Spleen (tissue), 11 donors: ENCODE results near the gene SORBS1. TPM values are rescaled to one million over a fixed set of nuclear protein-coding genes. Genes with fewer than 3 reads are reported as not detected.

Experiments
- DNase-seq: peaks from one replicate; pipeline ENCODE4 v3.0.0-alpha.2; 2020
- H3K27ac ChIP-seq, 8 donors: fragments of 200-600 bp; sonication (generic) in 7 of 8; 1 replicate in 4 of 8; 2 replicates in 4 of 8; pipeline versions ENCODE4 v1.5.0 to v1.8.0; 2016 to 2021; ENCODE audit warnings: inconsistent platforms in 4 of 8, mild to moderate bottlenecking in 4 of 8, moderate library complexity in 1 of 8
- H3K27me3 ChIP-seq, 7 donors: fragments of 200-600 bp; sonication (generic) in 6 of 7; replicated peaks in 1 of 7; 1 replicate in 4 of 7; 2 replicates in 3 of 7; pipeline versions ENCODE4 v1.5.0 to v1.8.0; 2016 to 2021; ENCODE audit warnings: inconsistent platforms in 3 of 7, mild to moderate bottlenecking in 1 of 7
- H3K36me3 ChIP-seq, 6 donors: fragments of 200-600 bp; sonication (generic) in 5 of 6; 1 replicate in 4 of 6; 2 replicates in 2 of 6; pipeline versions ENCODE4 v1.5.0 to v1.8.0; 2016 to 2021; ENCODE audit warnings: inconsistent platforms in 2 of 6
- H3K4me1 ChIP-seq, 6 donors: fragments of 200-600 bp; sonication (generic) in 5 of 6; 1 replicate in 3 of 6; 2 replicates in 3 of 6; pipeline versions ENCODE4 v1.5.0 to v1.8.0; 2016 to 2021; ENCODE audit warnings: inconsistent platforms in 3 of 6
- H3K4me3 ChIP-seq, 8 donors: fragments of 200-600 bp; sonication (generic) in 7 of 8; 1 replicate in 4 of 8; 2 replicates in 4 of 8; pipeline versions ENCODE4 v1.5.0 to v1.8.0; 2016 to 2021; ENCODE audit warnings: inconsistent platforms in 4 of 8, mild to moderate bottlenecking in 4 of 8, moderate library complexity in 2 of 8
- H3K9me3 ChIP-seq, 8 donors: fragments of 200-600 bp; sonication (generic) in 7 of 8; 1 replicate in 4 of 8; 2 replicates in 4 of 8; pipeline versions ENCODE4 v1.5.0 to v1.8.0; 2016 to 2021; ENCODE audit warnings: inconsistent platforms in 4 of 8
- POLR2A ChIP-seq, 3 donors: fragments of 450-650 bp; IDR thresholded peaks; one replicate each; pipeline ENCODE4 v1.5.1; 2017; ENCODE audit warnings: antibody characterized with exemption in 3 of 3, mild to moderate bottlenecking in 1 of 3
- POLR2AphosphoS5 ChIP-seq, 3 donors: sonication (generic); formaldehyde crosslinking; IDR thresholded peaks; one replicate each; pipeline ENCODE4 v1.5.1; 2017; ENCODE audit warnings: antibody characterized with exemption in 3 of 3
- WGBS, 5 donors: extraction: QIAGEN DNeasy Blood & Tissue Kit in 3 of 5; methylation state at CpG; one replicate each; pipeline versions ENCODE4 v1.1.5 to v1.1.7; 2013 to 2018; 5-methylcytosine and 5-hydroxymethylcytosine counted together
- intact Hi-C: fragments of 100-400 bp; cut with DNase I; formaldehyde crosslinking; loops from one replicate; pipeline ENCODE4 v1.15.0; 2023; ENCODE audit warnings: low total_unique reads
- polyA plus RNA-seq, 3 donors: library from polyadenylated mRNA; stranded (reverse); fragments of 200-250 nt; gene quantifications; one replicate each; pipeline ENCODE4 v1.2.1, GENCODE V29; 2013
- total RNA-seq, 7 donors: library from RNA; depleted of rRNA in 3 of 7; stranded (reverse); fragments of >200 nt in 3 of 7; fragmentation: NEBNext Ultra II Directional in 4 of 7; extraction: Animal tissue kit (Norgen Biotek cat#: 25700) in 4 of 7; gene quantifications; one replicate each; pipeline versions ENCODE4 v1.1.0 to v1.2.1, GENCODE V29; 2016 to 2021
- TF ChIP-seq, protein P1 (sequence below), 11 experiments: fragments of 200-600 bp in 7 of 11; fragments of 450-650 bp in 4 of 11; sonication (generic) in 4 of 11; IDR thresholded peaks in 8 of 11; conservative IDR thresholded peaks in 3 of 11; 1 replicate in 7 of 11; 2 replicates in 4 of 11; pipeline versions ENCODE4 v1.4.0 to v1.8.0; 2016 to 2021; ENCODE audit warnings: antibody characterized with exemption in 11 of 11, inconsistent platforms in 4 of 11, mild to moderate bottlenecking in 1 of 11
- donor health status: healthy with polysubstance abuse.
- donor health status: DM: no; HTN: no; CAD: no; lungs with moderate emphysema.
- donor health status: DM: no; HTN: no; CAD: no.
- donor health status: Bipolar disorder and iron deficiency.
- donor health status: healthy.
- donor health status: DM: no; HTN: no; CAD: no.
- donor health status: DM: yes; HTN: yes; CAD: no.

SORBS1 gene
- total and polyA plus RNA-seq, 10 donors = 2.8 to 30.8 (median 18.1) TPM

DNA sequence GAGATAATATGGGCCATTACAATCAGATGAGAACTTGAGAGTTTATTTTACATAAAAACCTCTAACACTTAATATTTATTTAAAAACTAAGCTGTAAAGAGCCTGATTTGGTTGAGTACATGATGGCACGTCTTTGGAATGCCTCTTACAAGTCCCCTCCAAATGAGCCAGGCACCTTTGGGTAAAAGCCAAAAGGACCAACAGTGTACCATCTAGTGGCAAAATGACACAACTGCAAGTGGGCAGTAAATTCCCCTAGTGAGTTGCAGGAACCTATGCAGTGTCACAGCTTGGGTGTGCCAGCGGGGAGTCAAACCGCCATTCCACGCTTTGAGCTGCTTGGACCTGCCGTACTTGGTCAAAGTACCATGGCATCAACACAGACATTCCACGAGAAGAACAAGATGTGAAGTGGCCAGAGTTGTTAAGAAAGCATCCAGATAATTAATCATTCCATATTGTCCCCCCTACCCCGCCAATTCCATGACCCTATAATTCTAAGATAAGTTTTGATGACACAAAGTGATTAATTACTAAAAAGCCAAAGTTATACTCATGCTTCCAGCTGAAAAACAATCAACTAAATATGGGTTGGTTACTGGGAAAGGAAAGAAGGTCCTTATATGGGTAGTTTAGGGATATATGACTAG lies 115.2 kb downstream of the SORBS1 start:
- Histone ChIP-seq H3K36me3 (no peaks in the 10 kb centered on the region), H3K9me3 (no peaks in the 10 kb centered on the region), H3K27ac (peak overlapping the region in 6 of 8 donors; percentile 6 to 76 (median 59)), H3K4me3 (no peak overlapping the region), H3K27me3 (no peaks in the 10 kb centered on the region), H3K4me1 (peaks cover 4 to 40% (median 26%) of the 10 kb centered on the region in 6 donors)
- TF ChIP-seq, protein P1, sequence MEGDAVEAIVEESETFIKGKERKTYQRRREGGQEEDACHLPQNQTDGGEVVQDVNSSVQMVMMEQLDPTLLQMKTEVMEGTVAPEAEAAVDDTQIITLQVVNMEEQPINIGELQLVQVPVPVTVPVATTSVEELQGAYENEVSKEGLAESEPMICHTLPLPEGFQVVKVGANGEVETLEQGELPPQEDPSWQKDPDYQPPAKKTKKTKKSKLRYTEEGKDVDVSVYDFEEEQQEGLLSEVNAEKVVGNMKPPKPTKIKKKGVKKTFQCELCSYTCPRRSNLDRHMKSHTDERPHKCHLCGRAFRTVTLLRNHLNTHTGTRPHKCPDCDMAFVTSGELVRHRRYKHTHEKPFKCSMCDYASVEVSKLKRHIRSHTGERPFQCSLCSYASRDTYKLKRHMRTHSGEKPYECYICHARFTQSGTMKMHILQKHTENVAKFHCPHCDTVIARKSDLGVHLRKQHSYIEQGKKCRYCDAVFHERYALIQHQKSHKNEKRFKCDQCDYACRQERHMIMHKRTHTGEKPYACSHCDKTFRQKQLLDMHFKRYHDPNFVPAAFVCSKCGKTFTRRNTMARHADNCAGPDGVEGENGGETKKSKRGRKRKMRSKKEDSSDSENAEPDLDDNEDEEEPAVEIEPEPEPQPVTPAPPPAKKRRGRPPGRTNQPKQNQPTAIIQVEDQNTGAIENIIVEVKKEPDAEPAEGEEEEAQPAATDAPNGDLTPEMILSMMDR (IDR thresholded peaks at IDR 0.05 in 8 of 11, conservative IDR thresholded peaks at IDR 0.05 in 3 of 11) = peak; percentile 57 to 84 (median 79)
- TF ChIP-seq POLR2AphosphoS5 (IDR thresholded peaks at IDR 0.05) (peak in 1 of 3 donors; percentile 10), POLR2A (IDR thresholded peaks at IDR 0.05) (no peak)
- intact Hi-C loops = no loop called here
- WGBS, 5 donors = 28 to 35% (median 33%) methylated on average over 7 of the region's 7 CpGs
- no peak for DNase-seq

- H3K27ac ChIP-seq = peak overlapping the region in 6 of 8 donors; percentile 4 to 76 (median 48)
Measured at GRCh38 chr10:95445223-95445836, 115.8 kb downstream of the SORBS1 start.

GRCh38 chr10:95444792-95445191 lies 116.4 kb downstream of the SORBS1 start:
- Histone ChIP-seq H3K27me3 (no peaks in the 10 kb centered on the region), H3K36me3 (no peaks in the 10 kb centered on the region), H3K4me3 (no peak overlapping the region), H3K9me3 (no peaks in the 10 kb centered on the region), H3K4me1 (peaks cover 4 to 40% (median 26%) of the 10 kb centered on the region in 6 donors), H3K27ac (peak overlapping the region in 2 of 8 donors; percentile 66 to 76)
- 74 to 88% (median 84%) methylated on average over 5 of the region's 5 CpGs for WGBS, 5 donors
- TF ChIP-seq, protein P1 (IDR thresholded peaks at IDR 0.05 in 8 of 11, conservative IDR thresholded peaks at IDR 0.05 in 3 of 11) = no peak
- TF ChIP-seq POLR2A (IDR thresholded peaks at IDR 0.05) (no peak), POLR2AphosphoS5 (IDR thresholded peaks at IDR 0.05) (no peak)
- no peak for DNase-seq
- intact Hi-C loops = no loop called here

More at GRCh38 chr10:95445223-95445836, 115.8 kb downstream of the SORBS1 start:
- peaks cover 4 to 40% (median 26%) of the 10 kb centered on the region in 6 donors for H3K4me1 ChIP-seq
- H3K4me3 ChIP-seq = no peak overlapping the region
- no peaks in the 10 kb centered on the region for H3K9me3 ChIP-seq
- no peaks in the 10 kb centered on the region for H3K27me3 ChIP-seq
- no peaks in the 10 kb centered on the region for H3K36me3 ChIP-seq
- DNase-seq = no peak
- TF ChIP-seq, protein P1 (IDR thresholded peaks at IDR 0.05 in 8 of 11, conservative IDR thresholded peaks at IDR 0.05 in 3 of 11) = no peak
- TF ChIP-seq POLR2A (IDR thresholded peaks at IDR 0.05) = no peak
- peak in 2 of 3 donors; percentile 27 to 40 for TF ChIP-seq POLR2AphosphoS5 (IDR thresholded peaks at IDR 0.05)
- intact Hi-C loops = no loop called here
- WGBS, 5 donors = 55 to 78% (median 68%) methylated on average over 6 of the region's 6 CpGs

GRCh38 chr10:95443636-95444035 lies 117.5 kb downstream of the SORBS1 start:
- intact Hi-C loops = no loop called here
- H3K27ac ChIP-seq = no peak overlapping the region
- no peaks in the 10 kb centered on the region for H3K36me3 ChIP-seq
- no peaks in the 10 kb centered on the region for H3K27me3 ChIP-seq
- no peaks in the 10 kb centered on the region for H3K9me3 ChIP-seq
- no peak for DNase-seq
- 56 to 92% (median 83%) methylated on average over 1 of the region's 1 CpG for WGBS, 5 donors
- no peak overlapping the region for H3K4me3 ChIP-seq
- H3K4me1 ChIP-seq = peaks cover 4 to 40% (median 26%) of the 10 kb centered on the region in 6 donors
- no peak for TF ChIP-seq POLR2AphosphoS5 (IDR thresholded peaks at IDR 0.05)
- no peak for TF ChIP-seq POLR2A (IDR thresholded peaks at IDR 0.05)
- TF ChIP-seq, protein P1 (IDR thresholded peaks at IDR 0.05 in 8 of 11, conservative IDR thresholded peaks at IDR 0.05 in 3 of 11) = no peak
